Measurements from ENCODE around the gene SFT2D1. TPM values are rescaled to one million over a fixed set of nuclear protein-coding genes. Genes with fewer than 3 reads are reported as not detected.

The SFT2D1 gene
- polyA plus RNA-seq, 1 experiment = 76.5 TPM

DNA sequence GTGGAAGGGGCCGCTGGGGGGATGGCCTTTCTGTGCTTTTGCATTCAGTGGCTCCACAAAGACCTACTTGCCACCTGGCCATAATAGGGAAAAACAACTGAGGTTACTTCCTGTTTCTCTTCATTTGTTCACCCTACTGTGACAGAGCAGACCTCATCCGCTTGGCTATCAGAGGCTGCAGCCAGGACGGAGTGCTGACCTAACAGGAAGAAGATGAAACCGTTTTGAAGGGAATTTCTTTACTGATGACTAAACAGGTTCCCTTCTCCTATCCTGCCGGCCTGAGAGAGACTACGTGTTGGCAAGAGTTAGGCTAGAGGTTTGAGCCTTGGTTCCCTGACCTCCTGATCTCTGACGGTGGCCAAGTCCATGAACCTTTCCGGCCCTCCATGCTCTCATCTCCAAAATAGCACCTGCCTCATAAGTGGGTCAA is 55.5 kb downstream of the SFT2D1 start:
- Histone ChIP-seq H3K9me3 (ENCODE audit: control insufficient read depth, insufficient read depth, low read length) (no peaks in the 10 kb centered on the region), H3K27ac (ENCODE audit: low read depth, low read length) (no peak overlapping the region), H3K27me3 (ENCODE audit: control insufficient read depth, insufficient read depth, low read length) (peaks cover 9% of the 10 kb centered on the region), H3K4me3 (ENCODE audit: low read depth, low read length) (no peak overlapping the region)
- ChIA-PET CTCF (interaction anchor here (1.5 kb wide), 1 partner anchor 26 kb away, joined by 6 read pairs; no protein-coding TSS in a partner anchor), POLR2A (no interaction called here)
- TF ChIP-seq, protein P1, sequence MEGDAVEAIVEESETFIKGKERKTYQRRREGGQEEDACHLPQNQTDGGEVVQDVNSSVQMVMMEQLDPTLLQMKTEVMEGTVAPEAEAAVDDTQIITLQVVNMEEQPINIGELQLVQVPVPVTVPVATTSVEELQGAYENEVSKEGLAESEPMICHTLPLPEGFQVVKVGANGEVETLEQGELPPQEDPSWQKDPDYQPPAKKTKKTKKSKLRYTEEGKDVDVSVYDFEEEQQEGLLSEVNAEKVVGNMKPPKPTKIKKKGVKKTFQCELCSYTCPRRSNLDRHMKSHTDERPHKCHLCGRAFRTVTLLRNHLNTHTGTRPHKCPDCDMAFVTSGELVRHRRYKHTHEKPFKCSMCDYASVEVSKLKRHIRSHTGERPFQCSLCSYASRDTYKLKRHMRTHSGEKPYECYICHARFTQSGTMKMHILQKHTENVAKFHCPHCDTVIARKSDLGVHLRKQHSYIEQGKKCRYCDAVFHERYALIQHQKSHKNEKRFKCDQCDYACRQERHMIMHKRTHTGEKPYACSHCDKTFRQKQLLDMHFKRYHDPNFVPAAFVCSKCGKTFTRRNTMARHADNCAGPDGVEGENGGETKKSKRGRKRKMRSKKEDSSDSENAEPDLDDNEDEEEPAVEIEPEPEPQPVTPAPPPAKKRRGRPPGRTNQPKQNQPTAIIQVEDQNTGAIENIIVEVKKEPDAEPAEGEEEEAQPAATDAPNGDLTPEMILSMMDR (IDR thresholded peaks at IDR 0.05; ENCODE audit: low read depth, low read length) = no peak
- no peak for DNase-seq (ENCODE audit: low read depth, low spot score)

DNA sequence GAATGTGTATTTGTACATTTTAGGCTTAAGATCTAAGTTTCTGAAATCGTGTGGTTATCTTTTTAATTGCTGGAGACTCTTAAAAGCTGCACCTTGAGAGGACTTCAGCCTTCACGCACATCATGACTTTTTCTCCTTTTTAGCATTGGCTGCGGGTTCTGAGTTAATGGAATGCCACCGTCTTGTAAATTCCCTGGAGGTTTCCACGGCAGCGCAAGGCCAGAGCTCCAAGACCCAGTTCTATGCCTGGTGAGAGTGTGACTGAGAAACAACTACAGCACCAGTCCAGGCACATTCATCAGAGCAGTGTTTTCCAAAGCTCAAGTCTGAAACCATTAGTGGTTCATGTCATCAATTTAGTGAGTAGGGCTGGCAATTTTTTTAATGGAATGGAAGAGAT is 57.1 kb downstream of the SFT2D1 start:
- ChIA-PET CTCF (interaction anchor here (0.6 to 2.3 kb wide), 5 partner anchors 9 to 485 kb away, joined by 3 to 12 read pairs (median 5); no protein-coding TSS in a partner anchor), POLR2A (no interaction called here)
- no peak overlapping the region for H3K4me3 ChIP-seq (ENCODE audit: low read depth, low read length)
- DNase-seq (ENCODE audit: low read depth, low spot score) = no peak
- H3K27ac ChIP-seq (ENCODE audit: low read depth, low read length) = no peak overlapping the region
- H3K27me3 ChIP-seq (ENCODE audit: control insufficient read depth, insufficient read depth, low read length) = peaks cover 13% of the 10 kb centered on the region
- no peaks in the 10 kb centered on the region for H3K9me3 ChIP-seq (ENCODE audit: control insufficient read depth, insufficient read depth, low read length)
- TF ChIP-seq, protein P1 (IDR thresholded peaks at IDR 0.05; ENCODE audit: low read depth, low read length) = no peak

DNA sequence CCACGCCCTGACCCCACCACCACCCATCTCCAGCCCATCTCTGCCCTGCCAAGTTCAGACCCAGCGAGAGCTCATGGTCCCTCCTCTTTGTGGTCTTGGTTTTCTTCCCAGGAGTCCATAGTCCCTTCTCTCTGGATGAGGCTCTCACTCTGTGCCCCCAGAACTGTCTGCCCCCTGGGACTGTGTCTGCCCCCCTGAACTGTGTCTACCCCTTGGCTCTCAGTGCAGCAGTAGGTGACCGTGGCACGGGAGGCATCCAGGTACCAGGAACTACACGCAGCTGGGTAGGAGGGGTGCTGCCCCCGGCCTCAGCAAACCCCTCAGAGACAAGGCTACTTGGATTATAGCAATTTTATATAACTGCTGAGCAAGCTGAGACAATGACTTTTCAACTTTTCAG is 57.7 kb downstream of the SFT2D1 start:
- ChIA-PET POLR2A (no interaction called here), CTCF (interaction anchor here (0.7 to 2.3 kb wide), 3 partner anchors 8 to 117 kb away, joined by 3 to 12 read pairs (median 5); no protein-coding TSS in a partner anchor)
- Histone ChIP-seq H3K9me3 (ENCODE audit: control insufficient read depth, insufficient read depth, low read length) (no peaks in the 10 kb centered on the region), H3K27me3 (ENCODE audit: control insufficient read depth, insufficient read depth, low read length) (peaks cover 13% of the 10 kb centered on the region), H3K27ac (ENCODE audit: low read depth, low read length) (no peak overlapping the region), H3K4me3 (ENCODE audit: low read depth, low read length) (no peak overlapping the region)
- TF ChIP-seq, protein P1 (IDR thresholded peaks at IDR 0.05; ENCODE audit: low read depth, low read length) = no peak
- no peak for DNase-seq (ENCODE audit: low read depth, low spot score)

DNA sequence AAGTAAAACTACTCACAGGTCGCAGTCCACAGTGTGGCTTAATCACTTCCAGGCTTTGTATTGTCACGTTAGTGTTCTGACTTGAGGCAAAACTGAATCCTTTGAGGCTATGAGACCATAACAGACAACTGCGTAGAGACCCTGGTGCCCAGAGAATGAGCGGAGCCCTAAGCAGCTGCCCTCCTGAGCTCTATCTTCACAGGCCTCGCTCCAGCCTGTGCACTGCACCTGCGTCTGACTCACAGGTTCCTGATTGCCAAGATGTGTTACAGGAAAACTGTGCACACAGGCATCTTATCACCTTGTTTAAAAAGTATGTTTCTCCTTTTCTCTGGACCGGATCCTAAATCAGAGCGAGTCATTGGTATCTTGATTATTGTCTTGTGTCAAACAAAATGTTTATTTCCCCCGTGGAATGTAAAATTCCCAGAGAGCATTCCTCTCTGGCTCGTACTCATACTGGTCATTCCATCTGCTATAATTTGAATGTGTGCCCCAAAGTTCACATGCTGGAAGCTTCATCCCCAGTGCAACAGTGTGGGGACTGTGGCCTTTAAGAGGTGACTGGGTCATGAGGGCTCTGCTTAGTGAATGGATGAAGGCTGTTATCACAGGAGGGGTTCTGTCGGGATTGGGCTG is 59.8 kb downstream of the SFT2D1 start:
- ChIA-PET POLR2A (no interaction called here), CTCF (interaction anchor here (1.1 to 3.2 kb wide), 2 partner anchors 31 to 118 kb away, joined by 3 to 24 read pairs; no protein-coding TSS in a partner anchor)
- TF ChIP-seq, protein P1 (IDR thresholded peaks at IDR 0.05; ENCODE audit: low read depth, low read length) = no peak
- no peak for DNase-seq (ENCODE audit: low read depth, low spot score)
- Histone ChIP-seq H3K9me3 (ENCODE audit: control insufficient read depth, insufficient read depth, low read length) (no peaks in the 10 kb centered on the region), H3K27ac (ENCODE audit: low read depth, low read length) (no peak overlapping the region), H3K27me3 (ENCODE audit: control insufficient read depth, insufficient read depth, low read length) (peaks cover 13% of the 10 kb centered on the region), H3K4me3 (ENCODE audit: low read depth, low read length) (no peak overlapping the region)

DNA sequence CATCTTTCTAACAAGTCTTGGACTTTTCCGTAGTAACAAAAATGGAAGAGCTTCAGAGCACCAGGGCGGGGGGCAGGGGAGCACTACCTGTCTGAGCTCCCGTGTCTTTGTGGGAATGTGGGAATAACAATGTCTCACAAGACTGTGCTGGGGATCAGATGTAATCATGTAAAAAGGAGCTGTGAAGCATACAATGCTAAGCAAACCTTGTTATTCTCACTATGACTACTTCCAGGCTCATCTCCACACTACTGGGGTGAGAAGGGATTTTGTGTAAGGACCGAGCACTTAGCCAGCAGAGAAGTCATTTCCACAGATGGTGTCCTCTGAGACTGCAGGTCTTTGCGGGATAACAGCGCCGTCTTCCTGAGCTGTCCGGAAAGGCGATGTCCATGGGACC is 61.2 kb downstream of the SFT2D1 start:
- TF ChIP-seq, protein P1 (IDR thresholded peaks at IDR 0.05; ENCODE audit: low read depth, low read length) = no peak
- POLR2A ChIA-PET = no interaction called here
- CTCF ChIA-PET = interaction anchor here (0.7 to 3.2 kb wide), 2 partner anchors 84 to 120 kb away, joined by 3 to 24 read pairs; no protein-coding TSS in a partner anchor

More for the DNA sequence above, 61.2 kb downstream of the SFT2D1 start:
- Histone ChIP-seq H3K27ac (ENCODE audit: low read depth, low read length) (no peak overlapping the region), H3K4me3 (ENCODE audit: low read depth, low read length) (no peak overlapping the region), H3K9me3 (ENCODE audit: control insufficient read depth, insufficient read depth, low read length) (no peaks in the 10 kb centered on the region), H3K27me3 (ENCODE audit: control insufficient read depth, insufficient read depth, low read length) (peaks cover 13% of the 10 kb centered on the region)
- no peak for DNase-seq (ENCODE audit: low read depth, low spot score)
